Activated CD4-positive, alpha-beta memory T cell treated with anti-CD3 and anti-CD28 coated beads for 36 hours (primary cell): Measurements from ENCODE around the gene SMC3. TPM values are rescaled to one million over a fixed set of nuclear protein-coding genes. Genes with fewer than 3 reads are reported as not detected.
"Not testable (repeated sequence)": the region's sequence is repeated elsewhere in the genome, so short reads cannot be mapped to it uniquely, and the experiment has no call there.

Source experiments
- CTCF ChIA-PET: fragments of 350-600 bp; sonication (Branson Sonifier 250); formaldehyde crosslinking; loops from one replicate; lab custom pipeline; 2021; ENCODE audit warnings: antibody characterized with exemption, inconsistent platforms; lab: Charles Lee
- POLR2A ChIA-PET: fragments of 350-600 bp; sonication (Branson Sonifier 250); formaldehyde crosslinking; loops from one replicate; lab custom pipeline; 2021; ENCODE audit warnings: antibody characterized with exemption; lab: Charles Lee
- DNase-seq: peaks from one replicate; pipeline ENCODE4 v3.0.0-alpha.2; 2020
- H3K27ac Mint-ChIP-seq: one replicate; pipeline ENCODE4 v1.8.0; 2021; ENCODE audit warnings: mixed read lengths
- H3K27me3 Mint-ChIP-seq: one replicate; pipeline ENCODE4 v1.8.0; 2021; ENCODE audit warnings: mixed read lengths
- H3K36me3 Mint-ChIP-seq: one replicate; pipeline ENCODE4 v1.8.0; 2021; ENCODE audit warnings: mixed read lengths
- H3K4me1 Mint-ChIP-seq: one replicate; pipeline ENCODE4 v1.8.0; 2021; ENCODE audit warnings: low read depth, mixed read lengths
- H3K4me3 Mint-ChIP-seq: one replicate; pipeline ENCODE4 v1.8.0; 2021; ENCODE audit warnings: mild to moderate bottlenecking, mixed read lengths
- H3K9me3 Mint-ChIP-seq: one replicate; pipeline ENCODE4 v1.8.0; 2021; ENCODE audit warnings: mixed read lengths
- intact Hi-C: fragments of 100-400 bp; cut with micrococcal nuclease; formaldehyde crosslinking; loops from one replicate; pipeline ENCODE4 v1.15.1; 2023
- total RNA-seq, 2 experiments: library from RNA; stranded (reverse); gene quantifications; one replicate each; pipeline ENCODE4 v1.2.3, GENCODE V29; 2021

The SMC3 gene
- total RNA-seq, 2 experiments from 2014 or later, result 89.5 to 92.2 TPM

DNA sequence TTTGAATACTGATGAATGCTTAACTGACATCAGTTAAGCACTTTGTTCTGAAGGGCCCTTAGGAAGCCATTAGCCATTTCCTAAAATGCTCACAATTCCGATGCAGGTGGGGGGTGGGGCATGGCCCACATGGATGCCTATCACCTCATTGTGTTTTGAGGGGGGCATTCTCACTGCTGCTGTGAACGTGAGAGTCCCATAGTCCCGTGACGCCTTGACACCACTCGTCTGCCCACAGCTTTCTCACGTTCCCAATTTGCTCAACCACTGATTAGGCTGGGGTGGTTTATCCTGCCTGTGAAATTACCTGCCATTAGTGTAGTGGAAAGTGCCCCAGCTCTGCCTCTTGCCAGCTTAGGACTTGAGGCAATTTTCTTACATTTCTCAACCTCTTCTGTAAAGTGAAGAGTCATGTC, 37.9 kb upstream of the SMC3 start:
- Mint-ChIP-seq H3K27ac (peak overlapping the region; percentile 85), H3K9me3 (no peaks in the 10 kb centered on the region), H3K36me3 (peaks cover 3% of the 10 kb centered on the region), H3K27me3 (no peaks in the 10 kb centered on the region), H3K4me3 (peak overlapping the region; percentile 46), H3K4me1 (peaks cover 59% of the 10 kb centered on the region)
- peak; percentile 50 for DNase-seq
- ChIA-PET POLR2A (interaction anchor here (0.6 to 1.7 kb wide), 9 partner anchors 10 to 203 kb away, joined by 3 to 11 read pairs (median 3); no protein-coding TSS in a partner anchor), CTCF (interaction anchor here (0.7 to 1.7 kb wide), 5 partner anchors 16 to 223 kb away, joined by 3 to 4 read pairs (median 3); no protein-coding TSS in a partner anchor)
- intact Hi-C loops, result loop anchor here (1.0 to 10.0 kb wide), 5 partner anchors 18 to 455 kb away; no protein-coding TSS in a partner anchor

DNA sequence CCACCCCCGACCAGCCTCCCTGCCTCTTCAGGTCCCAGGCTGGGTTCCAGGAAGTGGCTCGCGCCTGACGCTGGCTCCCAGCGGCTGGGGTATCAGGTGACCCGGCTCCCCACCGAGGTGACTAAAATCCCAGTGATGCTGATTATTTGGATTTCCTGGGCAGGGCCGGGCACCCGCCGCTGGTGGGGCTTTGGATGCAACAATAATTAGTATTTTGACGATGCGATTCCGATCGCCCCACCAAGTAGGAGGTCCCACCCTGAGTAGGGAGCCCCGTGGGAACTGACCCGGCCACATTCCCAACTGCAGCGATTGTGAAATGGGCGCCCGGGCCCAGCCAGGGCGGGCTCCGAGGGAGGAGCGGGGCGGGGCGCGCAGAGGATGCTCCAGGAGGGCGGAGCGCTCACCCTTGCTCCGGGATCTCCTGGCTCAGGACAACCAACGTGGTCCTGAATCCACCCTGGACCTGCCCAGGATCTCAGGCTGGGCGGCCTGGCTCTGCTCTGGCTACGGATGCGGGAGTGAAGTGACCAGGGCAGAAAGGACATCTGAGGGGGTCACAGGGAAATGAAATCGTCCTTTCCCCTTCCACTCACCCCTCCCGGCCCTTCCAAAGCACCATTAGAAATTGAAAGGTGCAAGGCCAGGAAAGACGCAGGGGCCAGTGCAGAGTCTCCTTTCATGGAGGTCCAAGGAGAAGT, 37.2 kb upstream of the SMC3 start:
- intact Hi-C loops, result loop anchor here (10.0 kb wide), 1 partner anchor 455 kb away; no protein-coding TSS in a partner anchor
- ChIA-PET CTCF (interaction anchor here (1.7 kb wide), 1 partner anchor 176 kb away, joined by 6 read pairs; no protein-coding TSS in a partner anchor), POLR2A (interaction anchor here (1.7 kb wide), 1 partner anchor 29 kb away, joined by 5 read pairs; no protein-coding TSS in a partner anchor)
- Mint-ChIP-seq H3K36me3 (peaks cover 2% of the 10 kb centered on the region), H3K9me3 (no peaks in the 10 kb centered on the region), H3K27ac (no peak overlapping the region), H3K4me3 (no peak overlapping the region), H3K4me1 (peaks cover 60% of the 10 kb centered on the region), H3K27me3 (no peaks in the 10 kb centered on the region)
- peak; percentile 50 for DNase-seq

- no peaks in the 10 kb centered on the region for H3K36me3 Mint-ChIP-seq
- H3K27me3 Mint-ChIP-seq, result no peaks in the 10 kb centered on the region
- DNase-seq, result no peak
- ChIA-PET CTCF (interaction anchor here (1.7 kb wide), 1 partner anchor 177 kb away, joined by 6 read pairs; no protein-coding TSS in a partner anchor), POLR2A (no interaction called here)
- no peak overlapping the region for H3K4me3 Mint-ChIP-seq
- intact Hi-C loops, result loop anchor here (10.0 kb wide), 1 partner anchor 457 kb away; no protein-coding TSS in a partner anchor
- no peak overlapping the region for H3K27ac Mint-ChIP-seq
- no peaks in the 10 kb centered on the region for H3K9me3 Mint-ChIP-seq
- peaks cover 61% of the 10 kb centered on the region for H3K4me1 Mint-ChIP-seq
Observed at GRCh38 chr10:110531687-110532086, 35.8 kb upstream of the SMC3 start.

DNA sequence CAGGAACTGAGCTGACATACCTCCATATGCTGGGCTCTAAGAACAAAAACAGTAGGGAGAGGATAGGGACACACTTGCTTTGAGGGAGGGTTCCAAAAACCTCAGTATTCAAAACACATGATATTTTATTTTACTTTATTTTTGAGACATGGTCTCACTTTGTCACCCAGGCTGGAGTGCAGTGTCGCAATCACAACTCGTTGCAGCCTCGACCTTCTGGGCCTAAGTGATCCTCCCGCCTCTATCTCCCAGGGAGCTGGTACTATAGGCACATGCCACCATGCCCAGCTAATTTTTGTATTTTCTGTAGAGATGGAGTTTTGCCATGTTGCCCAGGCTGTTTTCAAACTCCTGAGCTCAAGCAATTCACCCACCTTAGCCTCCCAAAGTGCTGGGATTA, 34.9 kb upstream of the SMC3 start:
- H3K9me3 Mint-ChIP-seq, CTCF ChIA-PET, H3K36me3 Mint-ChIP-seq, H3K27ac Mint-ChIP-seq, H3K27me3 Mint-ChIP-seq, H3K4me3 Mint-ChIP-seq, POLR2A ChIA-PET, DNase-seq: not testable (repeated sequence)
- intact Hi-C loops, result loop anchor here (10.0 kb wide), 1 partner anchor 458 kb away; no protein-coding TSS in a partner anchor
- H3K4me1 Mint-ChIP-seq, result peaks cover 58% of the 10 kb centered on the region

DNA sequence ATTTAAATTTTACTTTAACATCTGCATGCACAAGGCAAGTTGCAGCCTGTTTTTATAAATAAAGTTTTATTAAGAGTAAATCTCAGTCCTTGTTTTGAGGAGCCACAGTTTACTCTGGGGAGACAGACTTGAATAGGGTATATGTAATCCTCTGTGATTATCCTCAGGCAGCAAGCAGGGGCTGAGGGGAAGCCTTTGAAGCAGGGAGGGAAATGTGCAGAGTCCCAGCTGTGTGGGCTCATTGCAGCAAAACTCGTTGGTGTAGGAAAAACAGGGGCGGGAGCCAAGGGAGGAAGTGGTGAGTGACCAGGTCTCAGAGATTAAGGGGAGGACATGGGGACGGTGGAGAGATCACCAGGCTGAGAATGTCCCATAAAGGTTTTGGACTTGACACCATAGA, 34.3 kb upstream of the SMC3 start:
- H3K4me3 Mint-ChIP-seq, result no peak overlapping the region

DNA sequence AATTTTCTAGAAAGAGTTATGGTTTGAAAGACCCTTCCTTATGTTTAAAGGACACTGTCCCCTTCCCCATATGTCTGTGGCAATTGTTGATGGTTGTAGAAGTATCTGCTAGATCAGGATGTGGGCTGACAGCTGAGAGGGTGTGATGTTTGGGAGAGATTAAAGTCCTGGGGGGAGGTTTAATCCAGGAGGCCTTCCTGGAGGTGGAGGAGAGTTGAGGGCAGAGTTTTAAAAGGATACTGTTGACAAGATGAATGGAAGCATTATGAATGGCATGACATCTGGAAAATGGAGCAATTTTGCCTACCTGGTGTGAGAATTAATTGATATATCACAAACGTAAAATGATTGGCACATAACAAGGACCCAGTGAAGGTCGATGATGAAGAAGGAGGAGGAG, 32.9 kb upstream of the SMC3 start:
- Mint-ChIP-seq H3K36me3 (no peaks in the 10 kb centered on the region), H3K9me3 (no peaks in the 10 kb centered on the region), H3K4me3 (peak overlapping the region; percentile 12), H3K27ac (no peak overlapping the region), H3K4me1 (peaks cover 40% of the 10 kb centered on the region), H3K27me3 (no peaks in the 10 kb centered on the region)
- POLR2A ChIA-PET, result interaction anchor here (0.6 to 2.0 kb wide), 2 partner anchors 120 to 179 kb away, joined by 3 to 9 read pairs; no protein-coding TSS in a partner anchor
- intact Hi-C loops, result loop anchor here (10.0 kb wide), 1 partner anchor 460 kb away; no protein-coding TSS in a partner anchor
- CTCF ChIA-PET, result interaction anchor here (0.9 to 1.6 kb wide), 2 partner anchors 12 to 33 kb away, joined by 3 read pairs; no protein-coding TSS in a partner anchor
- no peak for DNase-seq

More for the DNA sequence above, 34.3 kb upstream of the SMC3 start:
- Mint-ChIP-seq H3K9me3 (no peaks in the 10 kb centered on the region), H3K36me3 (no peaks in the 10 kb centered on the region), H3K4me1 (peaks cover 53% of the 10 kb centered on the region), H3K27me3 (no peaks in the 10 kb centered on the region), H3K27ac (no peak overlapping the region)
- intact Hi-C loops, result loop anchor here (10.0 kb wide), 1 partner anchor 458 kb away; no protein-coding TSS in a partner anchor
- no peak for DNase-seq
- POLR2A ChIA-PET, result no interaction called here
- CTCF ChIA-PET, result no interaction called here

DNA sequence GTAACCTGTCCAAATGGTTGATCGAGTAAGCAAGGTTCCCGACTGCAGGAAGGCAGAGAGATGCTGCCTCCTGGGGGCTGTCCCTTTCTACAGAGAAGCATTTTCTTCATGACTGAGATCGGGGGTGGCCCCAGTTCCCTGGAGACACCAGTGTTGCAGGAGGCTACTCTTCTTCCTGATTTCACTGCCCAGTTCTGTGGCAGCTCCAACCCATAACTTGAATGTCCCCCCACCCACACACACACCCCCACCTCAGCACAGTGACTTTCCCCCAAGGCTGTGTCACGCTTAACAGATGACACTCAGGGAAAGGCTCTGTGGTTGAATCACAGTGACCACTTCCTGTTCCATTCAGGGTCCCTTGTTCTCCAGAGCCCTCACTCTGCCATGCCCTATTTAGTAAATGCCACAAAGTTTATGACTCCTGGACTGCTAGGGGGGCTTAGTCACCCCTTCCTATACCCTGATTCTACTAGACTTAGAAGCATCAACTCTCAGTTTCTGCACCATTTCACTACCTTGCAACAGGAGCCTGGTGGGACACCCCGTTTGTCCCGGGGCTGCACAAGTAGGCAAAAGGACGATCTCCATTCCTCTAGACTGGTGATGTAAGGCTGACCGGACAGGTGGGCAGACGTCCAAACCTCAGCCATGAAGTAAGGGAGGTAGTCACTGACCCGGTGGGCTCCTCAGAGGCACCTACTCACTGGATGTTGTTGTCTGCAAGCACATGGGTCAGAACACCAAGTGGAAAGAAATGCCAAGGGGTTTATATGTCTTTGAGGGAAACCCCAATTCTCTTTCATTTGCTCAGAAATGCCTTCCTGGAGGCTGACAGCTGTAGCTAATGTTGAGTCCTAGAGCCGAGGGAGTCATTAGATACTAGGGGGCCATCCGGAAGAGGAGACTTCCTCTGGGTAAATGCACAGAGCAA, 31.3 kb upstream of the SMC3 start:
- Mint-ChIP-seq H3K27me3 (no peaks in the 10 kb centered on the region), H3K27ac (peak overlapping the region; percentile 79), H3K9me3 (no peaks in the 10 kb centered on the region), H3K4me1 (peaks cover 30% of the 10 kb centered on the region), H3K36me3 (no peaks in the 10 kb centered on the region), H3K4me3 (peak overlapping the region; percentile 28)
- ChIA-PET POLR2A (interaction anchor here (0.6 to 2.0 kb wide), 3 partner anchors 37 to 180 kb away, joined by 3 to 9 read pairs (median 3); no protein-coding TSS in a partner anchor), CTCF (interaction anchor here (0.8 to 1.6 kb wide), 5 partner anchors 11 to 182 kb away, joined by 3 to 6 read pairs (median 3); no protein-coding TSS in a partner anchor)
- peak; percentile 91 for DNase-seq
- intact Hi-C loops, result loop anchor here (1.0 to 10.0 kb wide), 11 partner anchors 8 to 461 kb away; partner anchors contain the start of genes DUSP5 and SMC3

DNA sequence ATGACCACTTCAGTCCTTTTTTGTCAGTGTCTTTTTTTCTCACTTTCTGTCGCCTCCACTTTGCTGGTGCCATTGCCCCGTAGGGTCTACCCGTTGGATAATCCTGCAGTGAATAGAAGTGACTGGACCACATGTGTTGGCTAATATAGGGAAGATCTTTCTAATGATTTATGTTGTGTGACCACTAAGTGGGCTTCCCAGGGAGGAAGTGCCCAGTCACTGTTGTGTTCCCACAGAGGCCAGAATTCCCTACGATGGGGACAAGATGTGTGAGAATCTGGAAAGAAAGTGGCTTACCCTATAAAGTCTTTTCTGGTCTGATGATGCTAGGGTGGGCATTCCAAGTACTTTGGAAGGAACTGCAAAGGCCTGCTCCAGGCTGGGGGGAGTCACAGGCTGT, 28.4 kb upstream of the SMC3 start:
- DNase-seq, result no peak
- no peaks in the 10 kb centered on the region for H3K9me3 Mint-ChIP-seq
- intact Hi-C loops, result loop anchor here (10.0 kb wide), 1 partner anchor 464 kb away; no protein-coding TSS in a partner anchor
- peaks cover 26% of the 10 kb centered on the region for H3K4me1 Mint-ChIP-seq
- no peaks in the 10 kb centered on the region for H3K36me3 Mint-ChIP-seq
- H3K27me3 Mint-ChIP-seq, result no peaks in the 10 kb centered on the region
- H3K27ac Mint-ChIP-seq, result no peak overlapping the region
- POLR2A ChIA-PET, result interaction anchor here (1.1 kb wide), 1 partner anchor 10 kb away, joined by 4 read pairs; no protein-coding TSS in a partner anchor
- H3K4me3 Mint-ChIP-seq, result no peak overlapping the region
- CTCF ChIA-PET, result interaction anchor here (1.0 to 2.4 kb wide), 2 partner anchors 8 to 184 kb away, joined by 3 to 10 read pairs; no protein-coding TSS in a partner anchor

- H3K36me3 Mint-ChIP-seq, result no peaks in the 10 kb centered on the region
- no peaks in the 10 kb centered on the region for H3K9me3 Mint-ChIP-seq
- POLR2A ChIA-PET, result interaction anchor here (1.1 kb wide), 1 partner anchor 11 kb away, joined by 4 read pairs; no protein-coding TSS in a partner anchor
- no peak for DNase-seq
- H3K27ac Mint-ChIP-seq, result no peak overlapping the region
- intact Hi-C loops, result loop anchor here (10.0 kb wide), 1 partner anchor 405 kb away; no protein-coding TSS in a partner anchor
- peaks cover 18% of the 10 kb centered on the region for H3K4me1 Mint-ChIP-seq
- H3K27me3 Mint-ChIP-seq, result no peaks in the 10 kb centered on the region
- CTCF ChIA-PET, result interaction anchor here (0.6 to 1.7 kb wide), 5 partner anchors 8 to 286 kb away, joined by 3 to 7 read pairs (median 5); no protein-coding TSS in a partner anchor
- no peak overlapping the region for H3K4me3 Mint-ChIP-seq
Observed at GRCh38 chr10:110540031-110540430, 27.5 kb upstream of the SMC3 start.

GRCh38 chr10:110544958-110545537, 22.4 kb upstream of the SMC3 start:
- no peak overlapping the region for H3K4me3 Mint-ChIP-seq
- H3K36me3 Mint-ChIP-seq, result no peaks in the 10 kb centered on the region
- CTCF ChIA-PET, result interaction anchor here (0.6 to 3.2 kb wide), 9 partner anchors 13 to 339 kb away, joined by 3 to 71 read pairs (median 5); partner anchors contain the start of gene MXI1
- DNase-seq, result no peak
- H3K4me1 Mint-ChIP-seq, result peaks cover 11% of the 10 kb centered on the region
- no peaks in the 10 kb centered on the region for H3K9me3 Mint-ChIP-seq
- POLR2A ChIA-PET, result interaction anchor here (0.6 kb wide), 1 partner anchor 106 kb away, joined by 3 read pairs; no protein-coding TSS in a partner anchor
- peaks cover 1% of the 10 kb centered on the region for H3K27me3 Mint-ChIP-seq
- intact Hi-C loops, result loop anchor here (10.0 kb wide), 1 partner anchor 410 kb away; no protein-coding TSS in a partner anchor
- H3K27ac Mint-ChIP-seq, result no peak overlapping the region
